Measurements from ENCODE around the gene GPHN. TPM values are rescaled to one million over a fixed set of nuclear protein-coding genes. Genes with fewer than 3 reads are reported as not detected.

The GPHN gene
- total and polyA plus RNA-seq, 2 of the 8 experiments (the other 6 are each of a cell fraction or from before 2014, with no cell fraction given) = 6.0 to 16.0 TPM

- H2BK20ac ChIP-seq (ENCODE audit: low read length) = no peak overlapping the region
- H3K56ac ChIP-seq (replicated peaks; ENCODE audit: insufficient read length, low read depth, low read length) = no peak overlapping the region
- DNase-seq (ENCODE audit: low read depth in 1 of 2, low spot score in 2 of 2) (no peak), FAIRE-seq (no peak)
- no peaks in the 10 kb centered on the region for H3K23me2 ChIP-seq (ENCODE audit: low read depth, low read length)
- CTCF ChIA-PET (ENCODE audit: partially characterized antibody) = interaction anchor here (0.6 kb wide), 1 partner anchor 734 kb away, joined by 3 read pairs; no protein-coding TSS in a partner anchor
- no peak overlapping the region for H2AK5ac ChIP-seq (ENCODE audit: low read depth, low read length)
- no peaks in the 10 kb centered on the region for H4K20me1 ChIP-seq (replicated peaks in 1 of 2; ENCODE audit: control insufficient read depth in 1 of 2, insufficient read depth in 2 of 2, low read length in 2 of 2)
- no peak overlapping the region for H3K4me3 ChIP-seq (ENCODE audit: extremely low read depth in 1 of 4, insufficient read depth in 2 of 4, low read depth in 3 of 4, low read length in 4 of 4)
- POLR2A ChIA-PET (ENCODE audit: partially characterized antibody) = no interaction called here
- H3K79me2 ChIP-seq (ENCODE audit: control insufficient read depth in 1 of 2, insufficient read depth in 2 of 2, low read length in 2 of 2) = no peaks in the 10 kb centered on the region
- H3K14ac ChIP-seq (ENCODE audit: insufficient read length) = no peak overlapping the region
- H3K27ac ChIP-seq (ENCODE audit: low read depth, low read length) = no peak overlapping the region
- H3K9ac ChIP-seq (replicated peaks in 1 of 4; ENCODE audit: extremely low read depth in 1 of 4, low read depth in 3 of 4, low read length in 3 of 4) = no peak overlapping the region
- no peak overlapping the region for H4K91ac ChIP-seq (replicated peaks; ENCODE audit: insufficient read length, low read length)
- no peaks in the 10 kb centered on the region for H3K27me3 ChIP-seq (replicated peaks in 1 of 4; ENCODE audit: control insufficient read depth in 3 of 4, extremely low read depth in 1 of 4, insufficient read depth in 3 of 4, low read length in 3 of 4)
- no peak overlapping the region for H2BK12ac ChIP-seq (ENCODE audit: low read depth, low read length)
- H3K23ac ChIP-seq (ENCODE audit: insufficient read length) = no peak overlapping the region
- H2BK15ac ChIP-seq (ENCODE audit: low read length) = no peak overlapping the region
- peaks cover 2 to 6% of the 10 kb centered on the region in 2 experiments; a peak in 1 of 4 replicates for H3K9me3 ChIP-seq (ENCODE audit: insufficient read depth in 2 of 2, low read depth in 1 of 2, low read length in 1 of 2)
- no peak overlapping the region for H3K4ac ChIP-seq (replicated peaks; ENCODE audit: insufficient read length, low read depth, low read length)
- no peak overlapping the region for H3K18ac ChIP-seq (ENCODE audit: extremely low read depth, low read length)
- no peak overlapping the region for H3K4me2 ChIP-seq (ENCODE audit: insufficient read depth in 1 of 2, low read depth in 2 of 2, low read length in 2 of 2)
- no peak overlapping the region for H2BK5ac ChIP-seq (ENCODE audit: low read depth, low read length)
- H3K79me1 ChIP-seq (ENCODE audit: low read depth, low read length) = no peaks in the 10 kb centered on the region
- no peak overlapping the region for H4K8ac ChIP-seq (ENCODE audit: extremely low read depth, insufficient read depth, low read length)
- no peaks in the 10 kb centered on the region for H3K4me1 ChIP-seq (replicated peaks in 1 of 4; ENCODE audit: control insufficient read depth in 3 of 4, insufficient read depth in 4 of 4, low read length in 3 of 4)
- H3K36me3 ChIP-seq (ENCODE audit: control insufficient read depth in 2 of 4, insufficient read depth in 4 of 4, low read length in 3 of 4) = no peaks in the 10 kb centered on the region
- WGBS, 2 experiments (ENCODE audit: extremely low coverage in 1 of 2, insufficient coverage in 1 of 2, insufficient read length in 1 of 2, insufficient replicate concordance in 2 of 2, low coverage in 1 of 2, low lambda C conversion rate in 2 of 2, missing lambda C conversion rate in 1 of 2) = 94% methylated on average over 2 of the region's 2 CpGs; no CpG with 5 or more reads in 1 of the 2 experiments
- H2BK120ac ChIP-seq (replicated peaks; ENCODE audit: low read depth, low read length) = no peak overlapping the region
- no peak overlapping the region for H2AFZ ChIP-seq (ENCODE audit: low read length)
- H4K5ac ChIP-seq (ENCODE audit: insufficient read length, low read depth, low read length) = no peak overlapping the region
Measured at GRCh38 chr14:66900719-66901118, 392.8 kb downstream of the GPHN start.

Measured in H1 (cell line).